Fibroblast of lung (primary cell): ENCODE measurements around the gene TICRR.

ENCODE experiments used
- EZH2 ChIP-seq: IDR thresholded peaks from 2 replicates; pipeline ENCODE4 v1.5.1; 2012; ENCODE audit warnings: low read length, control low read depth, mild to moderate bottlenecking; ENCODE audit errors: missing control alignments
- TF ChIP-seq, protein P1 (sequence below), 2 donors: IDR thresholded peaks in 1 of 2; conservative IDR thresholded peaks in 1 of 2; 1 replicate in 1 of 2; 2 replicates in 1 of 2; pipeline ENCODE4 v1.5.1; 2011 to 2012; ENCODE audit warnings: low read length in 2 of 2, control low read depth in 1 of 2, inconsistent platforms in 1 of 2, low read depth in 1 of 2, mild to moderate bottlenecking in 1 of 2

GRCh38 chr15:89666184-89666857 is 91.1 kb downstream of the TICRR start:
- TF ChIP-seq, protein P1, sequence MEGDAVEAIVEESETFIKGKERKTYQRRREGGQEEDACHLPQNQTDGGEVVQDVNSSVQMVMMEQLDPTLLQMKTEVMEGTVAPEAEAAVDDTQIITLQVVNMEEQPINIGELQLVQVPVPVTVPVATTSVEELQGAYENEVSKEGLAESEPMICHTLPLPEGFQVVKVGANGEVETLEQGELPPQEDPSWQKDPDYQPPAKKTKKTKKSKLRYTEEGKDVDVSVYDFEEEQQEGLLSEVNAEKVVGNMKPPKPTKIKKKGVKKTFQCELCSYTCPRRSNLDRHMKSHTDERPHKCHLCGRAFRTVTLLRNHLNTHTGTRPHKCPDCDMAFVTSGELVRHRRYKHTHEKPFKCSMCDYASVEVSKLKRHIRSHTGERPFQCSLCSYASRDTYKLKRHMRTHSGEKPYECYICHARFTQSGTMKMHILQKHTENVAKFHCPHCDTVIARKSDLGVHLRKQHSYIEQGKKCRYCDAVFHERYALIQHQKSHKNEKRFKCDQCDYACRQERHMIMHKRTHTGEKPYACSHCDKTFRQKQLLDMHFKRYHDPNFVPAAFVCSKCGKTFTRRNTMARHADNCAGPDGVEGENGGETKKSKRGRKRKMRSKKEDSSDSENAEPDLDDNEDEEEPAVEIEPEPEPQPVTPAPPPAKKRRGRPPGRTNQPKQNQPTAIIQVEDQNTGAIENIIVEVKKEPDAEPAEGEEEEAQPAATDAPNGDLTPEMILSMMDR (conservative IDR thresholded peaks at IDR 0.05 in 1 of 2, IDR thresholded peaks at IDR 0.05 in 1 of 2; ENCODE audit: low read depth in 1 of 2, low read length in 2 of 2): no peak
- TF ChIP-seq EZH2: no peak
